Activated CD4-positive, alpha-beta memory T cell treated with anti-CD3 and anti-CD28 coated beads, Interleukin-2, amount 10 ng/mL, durations not matched to agents 7 days and 5 days (primary cell): ENCODE measurements around the gene ATF6. TPM values are rescaled to one million over a fixed set of nuclear protein-coding genes. Genes with fewer than 3 reads are reported as not detected.
A peak's percentile ranks its signal among the peaks of the same experiment; 100 is the strongest.

Experiments used
- CTCF ChIA-PET: fragments of 350-600 bp; sonication (Branson Sonifier 250); formaldehyde crosslinking; loops from one replicate; lab custom pipeline; 2021; ENCODE audit warnings: antibody characterized with exemption, inconsistent platforms; lab: Charles Lee
- POLR2A ChIA-PET: fragments of 350-600 bp; sonication (Branson Sonifier 250); formaldehyde crosslinking; loops from one replicate; lab custom pipeline; 2021; ENCODE audit warnings: antibody characterized with exemption; lab: Charles Lee
- DNase-seq: peaks from one replicate; pipeline ENCODE4 v3.0.0-alpha.2; 2020
- H3K27ac Mint-ChIP-seq: one replicate; pipeline ENCODE4 v1.8.0; 2021; ENCODE audit warnings: mild to moderate bottlenecking, mixed read lengths
- H3K27me3 Mint-ChIP-seq: one replicate; pipeline ENCODE4 v1.8.0; 2021; ENCODE audit warnings: mixed read lengths
- H3K36me3 Mint-ChIP-seq: one replicate; pipeline ENCODE4 v1.8.0; 2021; ENCODE audit warnings: low read depth, mixed read lengths
- H3K4me1 Mint-ChIP-seq: one replicate; pipeline ENCODE4 v1.8.0; 2021; ENCODE audit warnings: mixed read lengths
- H3K4me3 Mint-ChIP-seq: one replicate; pipeline ENCODE4 v1.8.0; 2021; ENCODE audit warnings: mild to moderate bottlenecking, mixed read lengths
- H3K9me3 Mint-ChIP-seq: one replicate; pipeline ENCODE4 v1.8.0; 2021; ENCODE audit warnings: mixed read lengths
- total RNA-seq, 2 experiments: library from RNA; stranded (reverse); gene quantifications; one replicate each; pipeline ENCODE4 v1.2.3, GENCODE V29; 2021

ATF6 gene
- total RNA-seq, 2 experiments from 2014 or later: 19.3 TPM

DNA sequence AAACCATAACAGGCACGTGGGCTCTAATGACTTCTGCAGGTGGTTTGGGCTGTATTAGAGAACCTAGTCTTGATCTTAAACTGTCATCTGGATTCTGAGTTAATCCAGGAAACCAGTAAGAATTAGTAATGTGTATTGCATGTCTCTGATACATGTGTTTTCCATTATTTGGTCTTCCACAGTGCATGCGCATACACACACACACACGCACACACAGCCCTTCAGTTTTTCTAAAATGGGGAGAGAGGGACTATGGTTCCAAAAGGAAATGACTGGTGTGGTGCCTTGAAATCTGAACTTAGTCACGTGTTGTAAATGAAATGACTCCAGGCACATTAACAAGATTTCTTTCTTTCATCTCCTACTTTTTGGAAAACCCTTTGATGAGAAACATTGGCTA, 190.0 kb downstream of the ATF6 start:
- DNase-seq: no peak
- H3K36me3 Mint-ChIP-seq: peaks cover 18% of the 10 kb centered on the region
- H3K4me1 Mint-ChIP-seq: peaks cover 16% of the 10 kb centered on the region
- no peaks in the 10 kb centered on the region for H3K27me3 Mint-ChIP-seq
- no peaks in the 10 kb centered on the region for H3K9me3 Mint-ChIP-seq
- ChIA-PET CTCF (no interaction called here), POLR2A (no interaction called here)
- no peak overlapping the region for H3K4me3 Mint-ChIP-seq
- no peak overlapping the region for H3K27ac Mint-ChIP-seq

DNA sequence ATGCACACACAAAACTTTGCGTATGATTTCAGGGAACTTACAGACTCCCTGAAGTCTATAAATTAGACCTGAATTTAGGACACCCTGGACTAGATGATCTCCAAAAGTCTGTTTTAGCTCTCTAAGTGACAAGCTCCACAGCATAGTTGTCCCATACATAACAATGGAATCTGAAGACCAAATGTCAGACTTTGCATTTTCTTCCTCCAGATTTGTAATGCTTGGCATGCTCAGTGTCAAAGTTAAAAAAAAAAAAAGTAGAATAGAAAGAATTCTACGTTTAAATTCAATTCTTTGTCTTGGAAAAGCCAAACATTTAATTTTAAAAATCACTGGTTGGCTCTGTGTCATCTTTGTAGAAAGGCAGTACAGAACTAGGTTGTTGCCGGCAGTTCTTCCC, 190.8 kb downstream of the ATF6 start:
- CTCF ChIA-PET: no interaction called here
- Mint-ChIP-seq H3K4me3 (no peak overlapping the region), H3K27me3 (no peaks in the 10 kb centered on the region), H3K4me1 (peaks cover 20% of the 10 kb centered on the region), H3K9me3 (no peaks in the 10 kb centered on the region), H3K36me3 (peaks cover 18% of the 10 kb centered on the region), H3K27ac (no peak overlapping the region)
- POLR2A ChIA-PET: no interaction called here
- DNase-seq: no peak

DNA sequence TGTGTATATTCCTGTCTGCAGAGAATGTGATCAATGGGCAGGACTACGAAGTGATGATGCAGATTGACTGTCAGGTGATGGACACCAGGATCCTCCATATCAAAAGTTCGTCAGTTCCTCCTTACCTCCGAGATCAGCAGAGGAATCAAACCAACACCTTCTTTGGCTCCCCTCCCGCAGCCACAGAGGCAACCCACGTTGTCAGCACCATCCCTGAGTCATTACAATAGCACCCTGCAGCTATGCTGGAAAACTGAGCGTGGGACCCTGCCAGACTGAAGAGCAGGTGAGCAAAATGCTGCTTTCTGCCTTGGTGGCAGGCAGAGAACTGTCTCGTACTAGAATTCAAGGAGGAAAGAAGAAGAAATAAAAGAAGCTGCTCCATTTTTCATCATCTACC, 192.3 kb downstream of the ATF6 start:
- H3K9me3 Mint-ChIP-seq: no peaks in the 10 kb centered on the region
- H3K4me3 Mint-ChIP-seq: no peak overlapping the region
- POLR2A ChIA-PET: interaction anchor here (0.7 kb wide), 1 partner anchor 169 kb away, joined by 3 read pairs; no protein-coding TSS in a partner anchor
- DNase-seq: no peak
- H3K27me3 Mint-ChIP-seq: no peaks in the 10 kb centered on the region
- H3K27ac Mint-ChIP-seq: no peak overlapping the region
- CTCF ChIA-PET: no interaction called here
- peaks cover 24% of the 10 kb centered on the region for H3K4me1 Mint-ChIP-seq
- H3K36me3 Mint-ChIP-seq: peaks cover 23% of the 10 kb centered on the region

DNA sequence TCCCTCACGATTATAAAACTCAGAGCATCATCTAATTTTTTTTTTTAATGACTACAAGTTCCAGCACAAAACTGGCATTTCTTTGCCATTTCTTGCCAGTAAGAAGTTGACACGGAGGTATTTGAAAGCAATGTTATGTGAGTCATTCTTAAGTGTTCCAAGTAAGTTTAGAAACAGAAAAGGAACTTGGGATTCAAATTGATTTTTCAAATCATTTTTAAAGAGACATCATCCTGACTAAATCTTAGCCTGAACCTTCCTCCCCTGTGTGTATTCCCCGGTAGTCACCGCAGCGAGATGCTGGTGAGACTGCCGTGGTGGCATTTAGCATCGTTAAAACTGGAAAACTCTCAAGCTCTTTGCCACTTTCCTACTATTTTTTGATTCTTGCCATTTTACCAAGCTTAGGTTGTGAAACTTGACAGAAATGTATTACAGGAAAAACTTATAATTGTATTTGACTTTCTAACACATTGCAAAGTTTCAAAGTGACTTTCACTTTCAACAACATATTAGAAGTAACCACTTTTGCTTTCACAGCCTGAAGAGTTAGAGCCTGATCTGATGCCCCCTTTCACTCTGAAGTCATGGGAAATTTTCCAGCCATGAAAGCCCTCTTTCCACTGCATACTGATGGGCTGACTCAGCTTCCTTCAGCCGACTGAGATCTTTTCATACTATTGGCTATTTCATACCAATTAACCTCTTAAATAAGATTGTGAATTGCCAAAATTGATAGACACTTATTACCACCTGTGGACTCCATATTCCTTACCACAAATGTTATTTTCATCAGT, 196.2 kb downstream of the ATF6 start:
- peaks cover 26% of the 10 kb centered on the region for H3K36me3 Mint-ChIP-seq
- H3K27ac Mint-ChIP-seq: no peak overlapping the region
- H3K27me3 Mint-ChIP-seq: no peaks in the 10 kb centered on the region
- H3K9me3 Mint-ChIP-seq: no peaks in the 10 kb centered on the region
- no peak for DNase-seq
- H3K4me3 Mint-ChIP-seq: peak overlapping the region; percentile 67
- ChIA-PET POLR2A (interaction anchor here (0.6 kb wide), 1 partner anchor 427 kb away, joined by 3 read pairs; no protein-coding TSS in a partner anchor), CTCF (interaction anchor here (0.6 to 1.2 kb wide), 4 partner anchors 9 to 170 kb away, joined by 3 to 4 read pairs (median 4); no protein-coding TSS in a partner anchor)
- peaks cover 13% of the 10 kb centered on the region for H3K4me1 Mint-ChIP-seq

DNA sequence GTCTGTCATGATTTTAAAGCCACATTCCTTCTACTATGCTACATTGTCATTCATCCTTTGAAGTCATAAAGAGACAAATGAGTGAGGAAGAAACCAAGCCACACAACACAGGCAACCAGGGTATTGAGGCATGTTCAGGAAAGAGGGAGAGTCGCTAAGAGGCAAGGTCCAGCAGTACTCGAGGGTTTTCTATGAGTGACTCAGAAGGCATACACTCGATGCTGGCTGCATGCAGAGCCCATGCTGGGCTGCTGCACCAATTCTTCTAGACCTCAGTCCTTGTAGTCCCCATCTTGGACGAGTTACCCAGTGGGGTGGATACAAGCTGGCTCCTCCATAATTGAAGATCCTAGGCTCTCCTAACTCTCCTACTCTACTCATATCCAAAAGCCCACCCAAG, 199.9 kb downstream of the ATF6 start:
- Mint-ChIP-seq H3K4me3 (no peak overlapping the region), H3K27ac (no peak overlapping the region), H3K36me3 (peaks cover 8% of the 10 kb centered on the region), H3K4me1 (peaks cover 12% of the 10 kb centered on the region), H3K9me3 (no peaks in the 10 kb centered on the region), H3K27me3 (no peaks in the 10 kb centered on the region)
- ChIA-PET CTCF (no interaction called here), POLR2A (no interaction called here)
- no peak for DNase-seq

DNA sequence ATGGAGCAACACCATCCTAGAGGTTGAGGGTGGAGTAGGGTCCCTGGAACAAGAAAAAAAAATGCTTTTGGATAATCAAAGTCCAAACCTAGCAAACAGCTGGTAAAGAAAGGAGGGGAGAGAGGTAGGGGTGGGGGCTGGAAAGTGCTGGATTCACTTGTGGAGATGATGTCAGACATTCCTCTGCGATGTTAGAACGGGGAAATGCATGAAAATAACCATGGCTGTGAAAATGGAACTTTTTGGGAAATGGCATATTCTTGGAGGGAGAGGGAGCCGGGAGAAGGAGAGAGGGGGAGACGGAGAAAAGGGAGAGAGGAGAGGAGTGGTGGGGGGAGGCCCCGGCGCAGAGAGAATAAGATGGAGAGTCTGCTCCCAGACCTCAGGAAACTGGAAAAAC, 203.9 kb downstream of the ATF6 start:
- H3K9me3 Mint-ChIP-seq: no peaks in the 10 kb centered on the region
- H3K4me3 Mint-ChIP-seq: no peak overlapping the region
- no peaks in the 10 kb centered on the region for H3K4me1 Mint-ChIP-seq
- DNase-seq: no peak
- no peaks in the 10 kb centered on the region for H3K27me3 Mint-ChIP-seq
- H3K36me3 Mint-ChIP-seq: no peaks in the 10 kb centered on the region
- no peak overlapping the region for H3K27ac Mint-ChIP-seq
- ChIA-PET CTCF (no interaction called here), POLR2A (no interaction called here)

DNA sequence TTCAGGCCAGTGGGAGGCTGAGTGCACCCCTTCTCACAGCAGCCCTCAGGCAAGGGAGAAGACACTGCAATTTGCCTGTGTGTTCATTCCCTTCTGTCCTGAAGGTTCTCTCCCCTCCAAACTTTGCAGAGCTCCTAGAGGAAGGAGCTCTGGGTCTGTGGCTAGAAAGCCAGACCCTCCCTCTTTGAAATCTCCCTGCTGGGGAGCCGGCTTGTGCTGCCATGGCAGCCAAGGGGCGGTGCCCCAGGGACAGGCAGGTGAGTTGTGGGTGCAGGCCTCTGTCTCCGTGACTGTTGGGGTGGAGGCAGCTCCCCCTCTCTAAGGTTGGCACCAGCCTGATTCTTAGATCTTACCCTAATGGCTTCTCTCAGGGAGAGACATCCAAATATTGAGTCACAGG, 204.5 kb downstream of the ATF6 start:
- POLR2A ChIA-PET: no interaction called here
- Mint-ChIP-seq H3K4me1 (no peaks in the 10 kb centered on the region), H3K36me3 (no peaks in the 10 kb centered on the region), H3K4me3 (no peak overlapping the region), H3K27me3 (no peaks in the 10 kb centered on the region), H3K9me3 (no peaks in the 10 kb centered on the region), H3K27ac (no peak overlapping the region)
- DNase-seq: no peak
- CTCF ChIA-PET: no interaction called here

DNA sequence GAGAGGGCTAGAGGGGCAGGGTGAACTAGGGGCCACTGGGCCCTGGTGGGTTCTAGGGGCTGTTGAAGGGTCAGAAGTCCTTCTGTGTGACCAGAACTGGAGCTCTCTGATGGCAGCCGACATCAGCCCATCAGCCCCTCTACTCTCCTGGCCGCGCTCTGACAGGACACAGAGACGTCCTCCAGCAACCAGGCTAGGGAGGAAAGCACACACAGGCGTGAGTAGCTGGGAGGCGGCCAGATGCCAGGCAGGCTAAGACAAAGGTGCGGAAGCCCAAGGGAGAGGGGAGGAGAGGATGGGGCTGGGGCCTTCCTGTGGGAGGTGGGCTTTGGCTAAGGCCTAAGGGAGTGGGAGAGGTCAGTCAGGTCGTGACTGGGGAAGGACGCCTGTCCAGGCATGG, 206.7 kb downstream of the ATF6 start:
- Mint-ChIP-seq H3K4me3 (no peak overlapping the region), H3K27me3 (no peaks in the 10 kb centered on the region), H3K9me3 (no peaks in the 10 kb centered on the region), H3K4me1 (no peaks in the 10 kb centered on the region), H3K36me3 (no peaks in the 10 kb centered on the region), H3K27ac (no peak overlapping the region)
- CTCF ChIA-PET: no interaction called here
- POLR2A ChIA-PET: no interaction called here
- DNase-seq: no peak

DNA sequence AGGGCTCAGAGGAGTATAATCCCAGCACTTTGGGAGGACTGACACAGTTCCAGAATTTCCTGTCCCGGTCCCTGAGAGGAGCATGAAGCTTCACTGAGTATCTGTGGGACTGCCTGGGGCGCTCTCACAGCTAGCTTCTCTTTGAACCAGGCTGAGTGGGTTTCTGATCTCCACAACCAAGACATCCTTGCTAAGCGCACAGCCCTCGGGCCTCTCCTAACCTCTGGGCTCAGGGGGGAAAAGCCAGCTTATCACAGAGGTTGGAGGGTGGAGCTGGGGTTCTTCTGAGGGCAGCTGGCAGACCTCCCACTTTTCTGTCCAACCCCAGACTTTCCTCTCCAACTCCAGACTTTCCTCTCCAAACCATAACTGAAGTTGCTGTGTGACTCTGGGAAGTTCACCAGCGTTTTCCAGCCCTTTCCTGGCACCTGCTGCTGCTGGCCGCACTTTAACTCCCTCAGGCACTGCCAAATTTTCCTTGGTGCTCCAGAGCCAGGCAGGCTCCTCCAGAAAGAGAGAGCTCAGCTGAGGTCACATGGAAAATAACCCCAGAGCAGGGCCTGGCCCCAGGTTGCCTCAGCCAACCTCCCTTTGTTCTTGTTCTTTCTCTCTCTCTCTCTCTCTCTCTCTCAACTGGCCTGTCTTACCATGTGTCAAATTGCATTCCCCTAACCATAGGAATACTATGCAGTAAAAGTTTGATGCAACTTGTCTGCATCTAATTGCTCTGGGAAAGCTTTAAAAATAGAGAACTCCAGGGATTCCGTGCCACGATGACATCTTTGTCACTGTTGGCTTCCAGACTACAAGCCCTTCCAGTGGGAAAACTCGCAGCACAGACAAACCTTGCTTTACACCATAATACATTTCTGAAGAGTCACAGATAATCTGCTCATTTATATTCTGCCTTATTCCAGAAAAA, 208.1 kb downstream of the ATF6 start:
- Mint-ChIP-seq H3K9me3 (no peaks in the 10 kb centered on the region), H3K36me3 (no peaks in the 10 kb centered on the region), H3K4me1 (no peaks in the 10 kb centered on the region), H3K27ac (no peak overlapping the region), H3K27me3 (no peaks in the 10 kb centered on the region), H3K4me3 (no peak overlapping the region)
- no peak for DNase-seq
- CTCF ChIA-PET: no interaction called here
- POLR2A ChIA-PET: no interaction called here

DNA sequence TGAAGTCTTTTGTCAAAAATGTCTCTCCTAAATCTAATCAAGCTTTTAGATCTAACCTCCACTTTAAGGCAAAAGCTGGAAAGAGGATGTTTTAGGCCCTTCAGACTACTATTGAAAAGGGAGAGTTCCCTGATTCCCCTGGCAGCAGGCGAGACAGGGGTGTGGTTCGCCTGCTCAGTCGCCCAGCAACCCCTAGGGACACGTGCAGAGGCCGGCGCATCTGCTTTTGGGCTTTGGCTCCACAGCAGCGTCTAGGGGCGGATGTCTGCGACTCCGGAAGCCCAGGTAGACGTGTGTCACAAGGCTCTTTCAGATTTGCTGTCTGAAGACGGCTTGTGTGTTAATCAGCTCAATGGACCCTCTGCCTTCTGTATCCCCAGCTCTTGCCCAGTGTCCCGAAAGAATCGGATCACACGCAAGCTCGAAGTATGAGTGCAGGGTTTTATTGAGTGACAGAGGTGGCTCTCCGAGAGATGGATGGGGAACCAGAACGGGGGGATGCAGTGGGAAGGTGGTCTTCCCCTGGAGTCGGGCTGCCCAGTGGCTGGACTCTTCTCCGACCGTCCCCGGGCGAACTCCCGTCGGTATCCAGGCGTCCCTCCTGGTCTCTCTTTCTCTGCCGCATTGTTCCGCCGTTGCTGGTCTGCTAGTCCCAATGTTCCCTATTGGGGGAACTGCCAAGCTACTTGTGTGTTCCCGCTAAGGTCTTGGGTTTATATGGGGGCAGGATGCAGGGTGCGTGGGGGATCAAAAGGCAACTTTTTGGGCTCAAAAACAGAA, 212.1 kb downstream of the ATF6 start:
- Mint-ChIP-seq H3K4me1 (no peaks in the 10 kb centered on the region), H3K4me3 (no peak overlapping the region), H3K9me3 (no peaks in the 10 kb centered on the region), H3K27me3 (no peaks in the 10 kb centered on the region), H3K27ac (no peak overlapping the region), H3K36me3 (no peaks in the 10 kb centered on the region)
- CTCF ChIA-PET: no interaction called here
- POLR2A ChIA-PET: no interaction called here
- no peak for DNase-seq

DNA sequence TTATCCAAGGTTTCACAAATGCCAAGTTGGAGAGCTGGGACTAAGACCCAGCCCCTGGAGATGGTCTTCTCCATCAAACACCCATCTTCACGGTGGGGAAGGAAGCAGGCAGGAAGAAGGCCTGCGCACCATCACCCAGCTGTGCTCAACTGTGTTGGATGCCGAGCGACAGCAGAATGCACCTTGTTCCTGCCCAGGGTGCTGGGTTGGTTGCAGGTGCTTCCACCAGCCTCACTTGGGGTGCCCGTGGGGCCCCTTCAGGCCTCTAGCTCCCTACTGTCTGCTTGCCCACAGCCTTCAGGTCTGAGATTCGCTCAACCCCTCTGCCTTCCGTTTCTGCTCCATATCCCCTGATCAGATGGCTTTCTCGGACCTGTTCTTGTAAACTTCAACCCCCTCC, 215.0 kb downstream of the ATF6 start:
- H3K27me3 Mint-ChIP-seq: no peaks in the 10 kb centered on the region
- H3K4me3 Mint-ChIP-seq: no peak overlapping the region
- DNase-seq: no peak
- ChIA-PET POLR2A (no interaction called here), CTCF (no interaction called here)
- no peak overlapping the region for H3K27ac Mint-ChIP-seq
- no peaks in the 10 kb centered on the region for H3K36me3 Mint-ChIP-seq
- H3K9me3 Mint-ChIP-seq: no peaks in the 10 kb centered on the region
- H3K4me1 Mint-ChIP-seq: no peaks in the 10 kb centered on the region

DNA sequence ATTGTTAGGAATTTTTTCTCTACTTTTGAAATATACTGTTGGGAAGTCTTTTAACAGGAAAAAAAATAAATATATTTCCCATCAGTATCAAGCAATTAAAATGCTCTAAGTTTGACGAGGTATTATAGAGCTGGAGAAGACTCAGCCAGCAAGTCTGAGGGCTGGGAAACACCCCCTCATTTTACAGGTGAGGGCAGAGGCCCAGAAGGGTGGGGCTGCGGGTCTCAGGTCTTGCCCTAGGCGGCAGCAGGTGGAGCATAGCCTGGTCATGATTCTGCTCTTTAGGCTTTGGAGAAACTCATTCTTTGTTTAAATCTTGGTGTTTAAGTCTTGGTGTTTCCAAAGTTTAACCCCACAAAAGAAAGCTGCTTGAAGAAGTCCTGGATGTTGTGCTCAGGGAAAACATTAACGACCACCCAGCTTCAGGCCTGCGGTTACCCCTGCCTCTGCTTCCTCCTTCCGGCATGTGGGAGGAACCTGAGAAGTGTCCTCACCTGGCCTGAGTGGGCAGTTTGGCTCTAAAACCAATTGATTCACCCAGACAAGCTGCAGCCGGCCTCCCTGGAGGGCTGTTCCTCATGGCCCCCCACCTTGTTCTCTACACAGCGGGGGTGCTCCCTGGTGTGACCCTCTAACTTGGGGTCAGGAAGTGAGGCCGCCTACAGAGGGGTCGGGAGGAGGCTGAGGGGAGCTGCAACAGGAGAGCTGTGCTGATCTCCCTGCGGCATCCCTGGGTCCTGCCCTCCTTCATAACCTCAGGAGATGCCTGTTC, 215.8 kb downstream of the ATF6 start:
- no peak overlapping the region for H3K27ac Mint-ChIP-seq
- H3K9me3 Mint-ChIP-seq: no peaks in the 10 kb centered on the region
- ChIA-PET CTCF (no interaction called here), POLR2A (no interaction called here)
- no peaks in the 10 kb centered on the region for H3K27me3 Mint-ChIP-seq
- no peaks in the 10 kb centered on the region for H3K4me1 Mint-ChIP-seq
- no peak overlapping the region for H3K4me3 Mint-ChIP-seq
- no peak for DNase-seq
- H3K36me3 Mint-ChIP-seq: no peaks in the 10 kb centered on the region
